Mesendoderm (in vitro differentiated cells): ENCODE results near the gene SORL1-AS1.
A peak's percentile ranks its signal among the peaks of the same experiment; 100 is the strongest.

Experiments
- DNase-seq: peaks from one replicate; pipeline ENCODE4 v3.0.0; 2013
- H2AK5ac ChIP-seq: 2 replicates; pipeline ENCODE4 v1.6.1; 2013; ENCODE audit warnings: low read length, inconsistent platforms
- H2BK120ac ChIP-seq: 2 replicates; pipeline ENCODE4 v1.6.1; 2013; ENCODE audit warnings: low read depth, mild to moderate bottlenecking, low read length, moderate library complexity, mixed read lengths
- H2BK15ac ChIP-seq: replicated peaks from 2 replicates; pipeline ENCODE4 v1.6.1; 2013; ENCODE audit warnings: low read depth, mild to moderate bottlenecking, moderate library complexity
- H2BK5ac ChIP-seq: 2 replicates; pipeline ENCODE4 v1.6.1; 2013; ENCODE audit warnings: low read length, inconsistent platforms
- H3K18ac ChIP-seq: 2 replicates; pipeline ENCODE4 v1.6.1; 2013; ENCODE audit warnings: mild to moderate bottlenecking, low read length, mixed read lengths
- H3K23ac ChIP-seq: one replicate; pipeline ENCODE4 v1.6.1; 2013; ENCODE audit warnings: low read length
- H3K27ac ChIP-seq: 2 replicates; pipeline ENCODE4 v1.5.1; 2013; ENCODE audit warnings: low read depth, mild to moderate bottlenecking, inconsistent platforms, low read length, moderate library complexity
- H3K27me3 ChIP-seq: 2 replicates; pipeline ENCODE4 v1.6.1; 2013; ENCODE audit warnings: low read length, control low read depth, mild to moderate bottlenecking, inconsistent platforms; ENCODE audit not compliant: insufficient read depth, poor library complexity
- H3K36me3 ChIP-seq: 2 replicates; pipeline ENCODE4 v1.6.1; 2013; ENCODE audit warnings: low read length, inconsistent platforms; ENCODE audit not compliant: control insufficient read depth, insufficient read depth
- H3K4ac ChIP-seq: one replicate; pipeline ENCODE4 v1.6.1; 2013; ENCODE audit warnings: low read depth, mild to moderate bottlenecking, low read length, moderate library complexity
- H3K4me1 ChIP-seq: 2 replicates; pipeline ENCODE4 v1.6.1; 2013; ENCODE audit warnings: low read depth, low read length, inconsistent platforms; ENCODE audit not compliant: control insufficient read depth
- H3K4me2 ChIP-seq: 2 replicates; pipeline ENCODE4 v1.6.1; 2013; ENCODE audit warnings: low read length
- H3K4me3 ChIP-seq: 2 replicates; pipeline ENCODE4 v1.5.1; 2013; ENCODE audit warnings: mild to moderate bottlenecking, low read length
- H3K56ac ChIP-seq: one replicate; pipeline ENCODE4 v1.6.1; 2013; ENCODE audit warnings: low read length
- H3K79me1 ChIP-seq: 2 replicates; pipeline ENCODE4 v1.6.1; 2013; ENCODE audit warnings: low read length, inconsistent platforms
- H3K79me2 ChIP-seq: 2 replicates; pipeline ENCODE4 v1.6.1; 2013; ENCODE audit warnings: mild to moderate bottlenecking, low read length; ENCODE audit not compliant: control insufficient read depth, insufficient read depth
- H3K9ac ChIP-seq: 2 replicates; pipeline ENCODE4 v1.6.1; 2013; ENCODE audit warnings: low read length, inconsistent platforms
- H4K5ac ChIP-seq: one replicate; pipeline ENCODE4 v1.6.1; 2013; ENCODE audit warnings: low read length
- H4K8ac ChIP-seq: one replicate; pipeline ENCODE4 v1.6.1; 2013; ENCODE audit warnings: low read depth, mild to moderate bottlenecking, control low read depth, low read length, moderate library complexity
- WGBS: extraction: QIAGEN DNeasy Blood & Tissue Kit; methylation state at CpG from one replicate; pipeline ENCODE4 v1.1.7; 2013; ENCODE audit warnings: low lambda C conversion rate, missing lambda C conversion rate; ENCODE audit not compliant: insufficient coverage; ENCODE audit errors: extremely low coverage; 5-methylcytosine and 5-hydroxymethylcytosine counted together

SORL1-AS1 gene

DNA sequence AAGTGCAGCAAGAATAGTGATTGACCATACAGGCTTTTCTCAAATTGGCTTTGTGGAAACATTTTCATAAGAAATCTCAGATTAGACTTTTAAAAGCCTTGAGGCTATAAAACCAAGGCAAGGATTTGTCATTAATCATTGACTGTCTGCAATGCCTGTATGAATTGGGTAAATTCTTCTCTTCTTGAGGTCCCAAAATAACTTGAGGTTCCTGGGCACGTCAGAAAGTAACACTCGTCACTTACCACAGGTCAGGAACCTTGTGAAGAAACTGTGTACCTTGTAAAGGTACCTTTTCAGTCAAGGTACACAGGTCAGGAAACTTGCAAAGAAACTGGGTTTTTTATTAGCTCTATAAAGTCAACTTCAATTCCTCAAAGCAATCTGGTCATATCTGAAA is 43.9 kb downstream of the SORL1-AS1 start:
- no peak overlapping the region for H2BK15ac ChIP-seq
- no peaks in the 10 kb centered on the region for H3K79me2 ChIP-seq
- H4K5ac ChIP-seq: no peak overlapping the region
- H2BK5ac ChIP-seq: no peak overlapping the region
- no peaks in the 10 kb centered on the region for H3K27me3 ChIP-seq
- DNase-seq: no peak
- H3K23ac ChIP-seq: no peak overlapping the region
- no peak overlapping the region for H3K9ac ChIP-seq
- H3K56ac ChIP-seq: no peak overlapping the region
- H2BK120ac ChIP-seq: no peak overlapping the region
- no peak overlapping the region for H3K4me3 ChIP-seq
- H3K4me1 ChIP-seq: no peaks in the 10 kb centered on the region
- no peak overlapping the region for H3K27ac ChIP-seq
- H2AK5ac ChIP-seq: no peak overlapping the region
- no peaks in the 10 kb centered on the region for H3K36me3 ChIP-seq
- no peak overlapping the region for H3K18ac ChIP-seq
- no peaks in the 10 kb centered on the region for H3K79me1 ChIP-seq
- H3K4me2 ChIP-seq: no peak overlapping the region
- H3K4ac ChIP-seq: no peak overlapping the region
- no peak overlapping the region for H4K8ac ChIP-seq
- no CpG with 5 or more reads among the region's 2 CpGs for WGBS

DNA sequence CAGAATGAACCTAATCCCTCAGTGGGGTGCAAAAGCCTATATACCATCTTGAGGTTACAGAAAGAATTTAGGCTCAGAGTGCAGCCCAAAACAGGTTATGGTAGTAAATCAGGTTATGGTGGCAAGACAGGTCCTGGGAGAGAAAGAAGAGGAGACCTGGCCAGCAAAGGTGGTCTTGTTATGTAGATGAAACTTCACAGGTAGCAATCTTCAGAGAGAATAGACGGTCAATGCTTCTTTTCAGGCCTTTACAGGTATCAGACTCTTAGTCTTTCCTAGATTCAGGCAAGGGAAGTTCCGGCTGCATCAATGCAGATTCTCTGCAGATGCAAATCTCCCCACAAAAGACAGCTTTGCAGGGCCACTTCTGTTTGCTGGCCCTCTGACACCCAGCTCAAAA is 46.5 kb downstream of the SORL1-AS1 start:
- Histone ChIP-seq H3K4me1 (no peaks in the 10 kb centered on the region), H4K8ac (no peak overlapping the region), H4K5ac (no peak overlapping the region), H2BK15ac (no peak overlapping the region), H3K4me2 (no peak overlapping the region), H3K27ac (no peak overlapping the region), H3K79me1 (no peaks in the 10 kb centered on the region), H3K4ac (no peak overlapping the region), H3K23ac (no peak overlapping the region), H3K18ac (no peak overlapping the region), H3K56ac (peak overlapping the region; percentile 35), H2BK120ac (no peak overlapping the region), H3K36me3 (no peaks in the 10 kb centered on the region), H3K9ac (no peak overlapping the region), H3K27me3 (no peaks in the 10 kb centered on the region), H3K79me2 (no peaks in the 10 kb centered on the region), H3K4me3 (no peak overlapping the region), H2AK5ac (no peak overlapping the region), H2BK5ac (no peak overlapping the region)
- DNase-seq: no peak
- WGBS: no CpG with 5 or more reads among the region's 2 CpGs

DNA sequence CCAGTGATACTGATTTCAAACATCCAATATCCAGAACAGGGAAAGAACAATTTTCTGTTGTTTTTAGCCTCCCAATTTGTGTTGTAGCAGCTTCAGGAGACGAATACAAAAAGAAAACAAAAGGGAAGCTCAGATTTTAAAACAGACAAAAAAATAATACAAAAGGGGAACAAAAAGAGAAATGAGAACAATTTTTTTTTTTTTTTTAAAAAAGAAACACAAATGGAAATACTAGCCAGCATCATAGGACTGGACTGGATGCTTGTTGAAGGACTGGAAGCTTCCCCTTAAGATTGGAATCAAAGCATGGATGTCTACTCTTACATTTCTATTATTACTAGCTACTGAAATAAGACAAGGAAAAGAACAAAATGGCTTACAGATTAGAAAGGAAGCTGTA is 47.1 kb downstream of the SORL1-AS1 start:
- no peak overlapping the region for H2AK5ac ChIP-seq
- no peak overlapping the region for H3K18ac ChIP-seq
- WGBS: no CpG with 5 or more reads among the region's 1 CpG
- no peak overlapping the region for H3K4me2 ChIP-seq
- H3K36me3 ChIP-seq: no peaks in the 10 kb centered on the region
- no peak overlapping the region for H2BK15ac ChIP-seq
- no peaks in the 10 kb centered on the region for H3K79me2 ChIP-seq
- no peak overlapping the region for H3K9ac ChIP-seq
- H4K5ac ChIP-seq: no peak overlapping the region
- no peak overlapping the region for H2BK120ac ChIP-seq
- no peak for DNase-seq
- H3K27me3 ChIP-seq: no peaks in the 10 kb centered on the region
- no peak overlapping the region for H3K4me3 ChIP-seq
- no peak overlapping the region for H4K8ac ChIP-seq
- no peak overlapping the region for H3K56ac ChIP-seq
- no peak overlapping the region for H2BK5ac ChIP-seq
- H3K23ac ChIP-seq: no peak overlapping the region
- no peaks in the 10 kb centered on the region for H3K4me1 ChIP-seq
- no peaks in the 10 kb centered on the region for H3K79me1 ChIP-seq
- H3K4ac ChIP-seq: no peak overlapping the region
- H3K27ac ChIP-seq: no peak overlapping the region

DNA sequence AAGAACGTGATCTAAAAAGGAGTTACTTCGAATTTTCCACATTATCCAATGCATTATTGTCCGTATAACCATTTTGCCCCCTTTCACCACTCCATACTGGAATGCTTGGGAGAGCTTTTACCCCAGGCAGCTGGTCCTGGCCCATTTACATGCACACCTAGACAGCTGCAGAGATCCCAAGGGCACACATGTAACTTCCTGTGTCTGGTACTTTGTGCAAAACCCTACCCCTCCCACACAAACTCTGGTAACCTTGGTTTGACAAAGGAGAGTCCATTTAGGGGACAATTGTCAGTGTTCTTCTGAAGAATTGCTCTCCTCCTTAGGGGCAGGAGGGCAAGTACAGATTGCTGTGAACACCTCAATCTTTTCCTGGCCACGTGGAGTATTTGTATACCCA is 58.0 kb downstream of the SORL1-AS1 start:
- Histone ChIP-seq H4K8ac (no peak overlapping the region), H3K4me3 (no peak overlapping the region), H2BK120ac (no peak overlapping the region), H2BK15ac (no peak overlapping the region), H4K5ac (no peak overlapping the region), H3K9ac (no peak overlapping the region), H3K18ac (no peak overlapping the region), H3K27ac (no peak overlapping the region), H3K79me1 (no peaks in the 10 kb centered on the region), H3K56ac (no peak overlapping the region), H3K27me3 (no peaks in the 10 kb centered on the region), H3K4me1 (peaks cover under 1% of the 10 kb centered on the region), H3K79me2 (no peaks in the 10 kb centered on the region), H2AK5ac (no peak overlapping the region), H3K4me2 (no peak overlapping the region), H3K23ac (no peak overlapping the region), H3K36me3 (no peaks in the 10 kb centered on the region), H2BK5ac (no peak overlapping the region), H3K4ac (no peak overlapping the region)
- WGBS: no CpG with 5 or more reads among the region's 4 CpGs
- DNase-seq: no peak

DNA sequence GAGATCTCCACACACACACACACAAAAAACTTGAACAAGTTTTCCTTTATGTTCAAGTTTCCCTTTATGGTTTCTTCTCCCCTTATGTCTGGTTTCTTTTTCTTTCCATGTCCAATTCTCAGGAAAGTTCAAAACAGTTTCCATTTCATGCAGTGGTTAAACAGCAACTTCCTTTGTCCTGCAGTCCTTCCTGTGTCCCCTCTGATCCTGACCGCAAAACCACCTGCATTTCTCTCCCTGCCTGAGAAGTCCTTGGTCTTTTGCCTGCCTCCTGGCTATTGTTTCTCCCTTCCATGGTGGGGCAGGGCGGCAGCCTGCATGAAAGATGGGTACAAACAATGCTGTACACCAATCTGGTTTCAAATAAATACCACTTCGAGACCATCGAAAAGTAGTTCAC is 58.9 kb downstream of the SORL1-AS1 start:
- Histone ChIP-seq H3K56ac (no peak overlapping the region), H3K36me3 (no peaks in the 10 kb centered on the region), H3K27ac (no peak overlapping the region), H3K79me2 (no peaks in the 10 kb centered on the region), H3K4me3 (no peak overlapping the region), H2BK120ac (no peak overlapping the region), H3K4me2 (no peak overlapping the region), H3K9ac (no peak overlapping the region), H3K79me1 (no peaks in the 10 kb centered on the region), H2BK5ac (no peak overlapping the region), H3K23ac (no peak overlapping the region), H2BK15ac (no peak overlapping the region), H3K18ac (no peak overlapping the region), H4K8ac (no peak overlapping the region), H3K4me1 (peaks cover 4% of the 10 kb centered on the region), H3K27me3 (no peaks in the 10 kb centered on the region), H2AK5ac (no peak overlapping the region), H3K4ac (no peak overlapping the region), H4K5ac (no peak overlapping the region)
- no CpG with 5 or more reads among the region's 4 CpGs for WGBS
- DNase-seq: no peak

GRCh38 chr11:121391914-121392313 is 60.9 kb downstream of the SORL1-AS1 start:
- WGBS: no CpG with 5 or more reads among the region's 7 CpGs
- H3K4me1 ChIP-seq: peaks cover 4% of the 10 kb centered on the region

More at GRCh38 chr11:121391914-121392313, 60.9 kb downstream of the SORL1-AS1 start:
- Histone ChIP-seq H3K36me3 (no peaks in the 10 kb centered on the region), H2BK15ac (no peak overlapping the region), H3K4me3 (no peak overlapping the region), H3K23ac (no peak overlapping the region), H3K79me1 (no peaks in the 10 kb centered on the region), H3K56ac (no peak overlapping the region), H3K18ac (no peak overlapping the region), H3K27ac (no peak overlapping the region), H2AK5ac (no peak overlapping the region), H3K4ac (no peak overlapping the region), H4K8ac (no peak overlapping the region), H2BK120ac (no peak overlapping the region), H3K4me2 (no peak overlapping the region), H3K9ac (no peak overlapping the region), H2BK5ac (no peak overlapping the region), H4K5ac (no peak overlapping the region), H3K27me3 (no peaks in the 10 kb centered on the region), H3K79me2 (no peaks in the 10 kb centered on the region)
- no peak for DNase-seq
